WTC11 (cell line): Measurements from ENCODE around the gene SNX30.

ENCODE experiments used
- CTCF ChIP-seq: fragments of 200-600 bp; IDR thresholded peaks from 2 replicates; pipeline ENCODE4 v1.8.0; 2022; ENCODE audit warnings: antibody characterized with exemption
- EMX1 ChIP-seq: fragments of 250-450 bp; sonication (Bioruptor Pico); IDR thresholded peaks from 2 replicates; pipeline ENCODE4 v1.8.0; 2021; ENCODE audit warnings: mild to moderate bottlenecking
- FOXJ3 ChIP-seq: sonication (generic); formaldehyde crosslinking; IDR thresholded peaks from 2 replicates; pipeline ENCODE4 v1.9.0; 2021; ENCODE audit warnings: missing genetic modification reagents, mild to moderate bottlenecking, borderline replicate concordance
- FOXK1 ChIP-seq: sonication (generic); formaldehyde crosslinking; IDR thresholded peaks from 2 replicates; pipeline ENCODE4 v1.8.0; 2022; ENCODE audit warnings: mild to moderate bottlenecking, moderate library complexity, missing genetic modification reagents
- HMGXB4 ChIP-seq: sonication (generic); formaldehyde crosslinking; IDR thresholded peaks from 2 replicates; pipeline ENCODE4 v1.8.1; 2023; ENCODE audit warnings: mild to moderate bottlenecking, moderate library complexity, missing genetic modification reagents
- MAX ChIP-seq: sonication (generic); formaldehyde crosslinking; IDR thresholded peaks from 2 replicates; pipeline ENCODE4 v1.8.0; 2022; ENCODE audit warnings: mild to moderate bottlenecking, missing genetic modification reagents
- RELA ChIP-seq: sonication (generic); formaldehyde crosslinking; IDR thresholded peaks from 2 replicates; pipeline ENCODE4 v1.8.1; 2022; ENCODE audit warnings: missing genetic modification reagents, mild to moderate bottlenecking, borderline replicate concordance
- RORB ChIP-seq: fragments of 250-450 bp; sonication (Bioruptor Pico); IDR thresholded peaks from 2 replicates; pipeline ENCODE4 v1.9.0; 2021; ENCODE audit warnings: mild to moderate bottlenecking
- TP53 ChIP-seq: sonication (generic); formaldehyde crosslinking; IDR thresholded peaks from 2 replicates; pipeline ENCODE4 v1.8.1; 2023; ENCODE audit warnings: mild to moderate bottlenecking, missing genetic modification reagents
- ZBTB43 ChIP-seq: sonication (generic); formaldehyde crosslinking; IDR thresholded peaks from 2 replicates; pipeline ENCODE4 v1.8.1; 2023; ENCODE audit warnings: mild to moderate bottlenecking, missing genetic modification reagents
- ZNF423 ChIP-seq: fragments of 250-450 bp; sonication (Bioruptor Pico); IDR thresholded peaks from 2 replicates; pipeline ENCODE4 v2.1.2; 2022; ENCODE audit warnings: mild to moderate bottlenecking, moderate library complexity
- TF ChIP-seq, protein P1 (sequence below): sonication (generic); formaldehyde crosslinking; IDR thresholded peaks from 2 replicates; pipeline ENCODE4 v1.8.1; 2023; ENCODE audit warnings: mild to moderate bottlenecking, missing genetic modification reagents, moderate library complexity
- TF ChIP-seq, protein P2 (sequence below): fragments of 250-450 bp; sonication (Bioruptor Pico); IDR thresholded peaks from 2 replicates; pipeline ENCODE4 v1.9.0; 2021; ENCODE audit warnings: mild to moderate bottlenecking, borderline replicate concordance

DNA sequence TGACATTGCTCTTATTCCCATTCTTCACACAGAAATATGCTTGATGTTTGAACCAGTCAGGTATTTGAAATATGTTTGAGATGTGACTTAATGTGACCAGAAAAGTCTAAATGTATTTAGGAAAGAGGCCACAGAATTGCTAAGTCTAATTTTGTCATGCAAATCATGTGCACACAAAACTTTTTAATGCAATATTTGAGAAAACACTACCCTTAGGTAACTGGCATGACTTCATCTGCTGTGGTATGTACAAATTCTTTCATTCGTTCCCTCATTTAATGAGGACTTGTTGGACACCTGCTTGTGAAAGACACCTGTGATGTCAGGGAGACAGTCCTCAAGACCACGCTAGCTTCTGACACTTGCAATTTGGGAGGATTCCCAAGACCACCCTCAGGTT lies 161.2 kb downstream of the SNX30 start:
- TF ChIP-seq ZNF423 (no peak), CTCF (no peak), HMGXB4 (no peak), FOXK1 (CRISPR knock-in tag) (no peak), TP53 (CRISPR knock-in tag) (no peak), EMX1 (CRISPR knock-in tag) (no peak), ZBTB43 (CRISPR knock-in tag) (no peak), RELA (CRISPR knock-in tag) (no peak), MAX (no peak), RORB (no peak), FOXJ3 (CRISPR knock-in tag) (no peak)
- TF ChIP-seq, protein P1, sequence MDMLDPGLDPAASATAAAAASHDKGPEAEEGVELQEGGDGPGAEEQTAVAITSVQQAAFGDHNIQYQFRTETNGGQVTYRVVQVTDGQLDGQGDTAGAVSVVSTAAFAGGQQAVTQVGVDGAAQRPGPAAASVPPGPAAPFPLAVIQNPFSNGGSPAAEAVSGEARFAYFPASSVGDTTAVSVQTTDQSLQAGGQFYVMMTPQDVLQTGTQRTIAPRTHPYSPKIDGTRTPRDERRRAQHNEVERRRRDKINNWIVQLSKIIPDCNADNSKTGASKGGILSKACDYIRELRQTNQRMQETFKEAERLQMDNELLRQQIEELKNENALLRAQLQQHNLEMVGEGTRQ (CRISPR knock-in tag) = no peak
- TF ChIP-seq, protein P2, sequence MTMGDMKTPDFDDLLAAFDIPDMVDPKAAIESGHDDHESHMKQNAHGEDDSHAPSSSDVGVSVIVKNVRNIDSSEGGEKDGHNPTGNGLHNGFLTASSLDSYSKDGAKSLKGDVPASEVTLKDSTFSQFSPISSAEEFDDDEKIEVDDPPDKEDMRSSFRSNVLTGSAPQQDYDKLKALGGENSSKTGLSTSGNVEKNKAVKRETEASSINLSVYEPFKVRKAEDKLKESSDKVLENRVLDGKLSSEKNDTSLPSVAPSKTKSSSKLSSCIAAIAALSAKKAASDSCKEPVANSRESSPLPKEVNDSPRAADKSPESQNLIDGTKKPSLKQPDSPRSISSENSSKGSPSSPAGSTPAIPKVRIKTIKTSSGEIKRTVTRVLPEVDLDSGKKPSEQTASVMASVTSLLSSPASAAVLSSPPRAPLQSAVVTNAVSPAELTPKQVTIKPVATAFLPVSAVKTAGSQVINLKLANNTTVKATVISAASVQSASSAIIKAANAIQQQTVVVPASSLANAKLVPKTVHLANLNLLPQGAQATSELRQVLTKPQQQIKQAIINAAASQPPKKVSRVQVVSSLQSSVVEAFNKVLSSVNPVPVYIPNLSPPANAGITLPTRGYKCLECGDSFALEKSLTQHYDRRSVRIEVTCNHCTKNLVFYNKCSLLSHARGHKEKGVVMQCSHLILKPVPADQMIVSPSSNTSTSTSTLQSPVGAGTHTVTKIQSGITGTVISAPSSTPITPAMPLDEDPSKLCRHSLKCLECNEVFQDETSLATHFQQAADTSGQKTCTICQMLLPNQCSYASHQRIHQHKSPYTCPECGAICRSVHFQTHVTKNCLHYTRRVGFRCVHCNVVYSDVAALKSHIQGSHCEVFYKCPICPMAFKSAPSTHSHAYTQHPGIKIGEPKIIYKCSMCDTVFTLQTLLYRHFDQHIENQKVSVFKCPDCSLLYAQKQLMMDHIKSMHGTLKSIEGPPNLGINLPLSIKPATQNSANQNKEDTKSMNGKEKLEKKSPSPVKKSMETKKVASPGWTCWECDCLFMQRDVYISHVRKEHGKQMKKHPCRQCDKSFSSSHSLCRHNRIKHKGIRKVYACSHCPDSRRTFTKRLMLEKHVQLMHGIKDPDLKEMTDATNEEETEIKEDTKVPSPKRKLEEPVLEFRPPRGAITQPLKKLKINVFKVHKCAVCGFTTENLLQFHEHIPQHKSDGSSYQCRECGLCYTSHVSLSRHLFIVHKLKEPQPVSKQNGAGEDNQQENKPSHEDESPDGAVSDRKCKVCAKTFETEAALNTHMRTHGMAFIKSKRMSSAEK (CRISPR knock-in tag) = no peak
